K562 (cell line): ENCODE results near the gene ATMIN. TPM values are rescaled to one million over a fixed set of nuclear protein-coding genes. Genes with fewer than 3 reads are reported as not detected.

Source experiments
- ATAC-seq: fragments of 200-7000 bp; cut with Tn5 transposase; 3 replicates; pipeline ENCODE4 v1.9.1; 2020; ENCODE audit warnings: moderate library complexity
- BruUV-seq: library from RNA; stranded (reverse); fragments of 400-500 nt; replicated peaks from 2 replicates; lab custom pipeline; 2021; lab: Mats Ljungman, UMichigan
- CTCF ChIA-PET: fragments of 300-600 bp; formaldehyde crosslinking; extraction: SDS; loops from one replicate; lab custom pipeline; 2021; ENCODE audit warnings: low intra/inter-chr PET ratio; lab: Yijun Ruan, JAX
- POLR2A ChIA-PET: fragments of 300-600, 350-650 bp; sonication (Branson Sonifier 250); formaldehyde crosslinking; extraction: SDS; loops from one replicate; lab custom pipeline; 2021; ENCODE audit warnings: antibody characterized with exemption, inconsistent platforms; lab: Yijun Ruan, JAX
- DNase-seq, 4 experiments: peaks; one replicate each; pipeline versions ENCODE4 v3.0.0 to v3.0.0-alpha.2; 2011 to 2018; ENCODE audit warnings: low spot score in 3 of 4, mixed read lengths in 3 of 4; ENCODE audit errors: extremely low read depth in 1 of 4
- FAIRE-seq: peaks from 2 replicates; lab custom pipeline; 2011; peaks lifted over from hg19 to GRCh38; lab: Jason Lieb, UNC
- H2AFZ ChIP-seq: 2 replicates; pipeline ENCODE4 v1.6.0; 2011; ENCODE audit warnings: low read depth, low read length, control low read depth, inconsistent platforms
- H3K27ac ChIP-seq: fragments of 200-600 bp; 3 replicates; pipeline ENCODE4 v1.8.0; 2011; ENCODE audit warnings: low read depth, mild to moderate bottlenecking, control low read depth, inconsistent platforms, low read length, moderate library complexity, mixed read lengths; ENCODE audit errors: extremely low read depth
- H3K27me3 ChIP-seq, 2 experiments: fragments of 300-600 bp in 1 of 2; 2 replicates in 1 of 2; 3 replicates in 1 of 2; pipeline versions ENCODE4 v1.6.0 to v1.8.0; 2011; ENCODE audit warnings: inconsistent platforms in 2 of 2, low read length in 2 of 2, mild to moderate bottlenecking in 1 of 2, mixed read lengths in 1 of 2, moderate library complexity in 1 of 2; ENCODE audit not compliant: control insufficient read depth in 2 of 2, insufficient read depth in 2 of 2
- H3K36me3 ChIP-seq: fragments of 300-600 bp; 3 replicates; pipeline ENCODE4 v1.8.0; 2011; ENCODE audit warnings: mild to moderate bottlenecking, low read length, inconsistent platforms; ENCODE audit not compliant: control insufficient read depth, insufficient read depth
- H3K4me1 ChIP-seq, 2 experiments: fragments of 200-600 bp in 1 of 2; replicated peaks in 1 of 2; 2 replicates in 1 of 2; 3 replicates in 1 of 2; pipeline versions ENCODE4 v1.5.1 to v1.8.0; 2011; ENCODE audit warnings: inconsistent platforms in 2 of 2, low read length in 2 of 2, mild to moderate bottlenecking in 1 of 2, mixed read lengths in 1 of 2, moderate library complexity in 1 of 2; ENCODE audit not compliant: control insufficient read depth in 2 of 2, insufficient read depth in 2 of 2
- H3K4me2 ChIP-seq: 2 replicates; pipeline ENCODE4 v1.6.1; 2011; ENCODE audit warnings: low read length, control low read depth, inconsistent platforms, mixed read lengths; ENCODE audit not compliant: insufficient read depth
- H3K4me3 ChIP-seq: fragments of 200-600 bp; sonication (generic), shearing (Covaris generic); 2 replicates; pipeline ENCODE4 v1.5.1; 2016; ENCODE audit warnings: control low read depth, inconsistent platforms
- H3K79me2 ChIP-seq: fragments of 200-600 bp; 3 replicates; pipeline ENCODE4 v1.8.0; 2011; ENCODE audit warnings: low read length, inconsistent platforms; ENCODE audit not compliant: control insufficient read depth, insufficient read depth
- H3K9ac ChIP-seq, 2 experiments: 2 replicates each; pipeline versions ENCODE4 v1.6.0 to v1.6.1; 2011; ENCODE audit warnings: low read depth in 2 of 2, low read length in 2 of 2, control low read depth in 1 of 2, inconsistent platforms in 1 of 2, mild to moderate bottlenecking in 1 of 2, mixed read lengths in 1 of 2; ENCODE audit not compliant: insufficient read depth in 1 of 2
- H3K9me1 ChIP-seq: one replicate; pipeline ENCODE4 v1.6.0; 2011; ENCODE audit warnings: inconsistent platforms, mild to moderate bottlenecking, low read length, moderate library complexity; ENCODE audit not compliant: control insufficient read depth, insufficient read depth
- H3K9me3 ChIP-seq: replicated peaks from 2 replicates; pipeline ENCODE4 v1.5.1; 2011; ENCODE audit warnings: low read depth, low read length, inconsistent platforms; ENCODE audit not compliant: control insufficient read depth, insufficient read depth
- H4K20me1 ChIP-seq: replicated peaks from 2 replicates; pipeline ENCODE4 v1.6.1; 2011; ENCODE audit warnings: low read length, inconsistent platforms, mixed read lengths; ENCODE audit not compliant: control insufficient read depth, insufficient read depth
- CCNT2 ChIP-seq: IDR thresholded peaks from 2 replicates; pipeline ENCODE4 v1.6.1; 2011; ENCODE audit warnings: borderline replicate concordance, low read depth, mild to moderate bottlenecking, moderate library complexity, mixed read lengths, low read length; ENCODE audit not compliant: insufficient read length; ENCODE audit errors: extremely low read depth
- ELF4 ChIP-seq: fragments of 450-650 bp; formaldehyde crosslinking; IDR thresholded peaks from 2 replicates; pipeline ENCODE4 v1.4.0; 2022; ENCODE audit warnings: missing genetic modification characterization
- MNT ChIP-seq, 2 experiments: fragments of 450-650 bp; conservative IDR thresholded peaks; 2 replicates each; pipeline ENCODE4 v1.6.1; 2017; ENCODE audit warnings: mild to moderate bottlenecking in 2 of 2, moderate library complexity in 2 of 2
- NCOR1 ChIP-seq: fragments of 450-650 bp; IDR thresholded peaks from 2 replicates; pipeline ENCODE4 v1.6.1; 2016; ENCODE audit warnings: mild to moderate bottlenecking, moderate library complexity
- PKNOX1 ChIP-seq: fragments of 450-650 bp; IDR thresholded peaks from 2 replicates; pipeline ENCODE4 v1.6.1; 2016
- PRDM10 ChIP-seq: fragments of 450-650 bp; IDR thresholded peaks from 2 replicates; pipeline ENCODE4 v1.6.1; 2018; ENCODE audit not compliant: partially characterized antibody
- RFX1 ChIP-seq: fragments of 450-650 bp; IDR thresholded peaks from 2 replicates; pipeline ENCODE4 v1.6.1; 2016; ENCODE audit warnings: mild to moderate bottlenecking, moderate library complexity
- SAP30 ChIP-seq: fragments of 200-600 bp; sonication (generic); IDR thresholded peaks from 2 replicates; pipeline ENCODE4 v1.6.1; 2012; ENCODE audit warnings: borderline replicate concordance, low read depth, mild to moderate bottlenecking, moderate library complexity, low read length, control low read depth, inconsistent platforms; ENCODE audit not compliant: insufficient read depth, poor library complexity, severe bottlenecking
- TARDBP ChIP-seq: fragments of 450-650 bp; IDR thresholded peaks from 2 replicates; pipeline ENCODE4 v1.6.1; 2016
- WGBS: fragments of 100-300 bp; shearing (Covaris generic); methylation state at CpG from one replicate; pipeline ENCODE4 v1.1.6; 2016; ENCODE audit warnings: low coverage, mixed read lengths; ENCODE audit not compliant: insufficient coverage; ENCODE audit errors: missing lambda C conversion rate; 5-methylcytosine and 5-hydroxymethylcytosine counted together
- in situ Hi-C: fragments of 300-500 bp; cut with MboI; formaldehyde crosslinking; loops from 4 replicates; pipeline ENCODE4 v1.15.0; 2018; ENCODE audit warnings: inconsistent platforms, mixed read lengths
- intact Hi-C: fragments of 100-400 bp; cut with micrococcal nuclease; formaldehyde crosslinking; loops from 2 replicates; pipeline ENCODE4 v1.14.2; 2022
- polyA plus RNA-seq, 8 experiments: library from polyadenylated mRNA; depleted of rRNA in 4 of 8; stranded (reverse) in 5 of 8; unstranded in 3 of 8; fragments of >200 nt; fragmentation: Nextera tagmentation in 2 of 8; fragmentation: Illumina TruSeq in 1 of 8; extraction: Ambion mirVana in 2 of 8; extraction: Trizol in 1 of 8; gene quantifications; 2 replicates each; pipeline versions ENCODE4 v1.2.1 to v1.2.3, GENCODE V29; 2011 to 2014; ENCODE audit warnings: inconsistent platforms in 1 of 8, missing spikeins in 1 of 8
- total RNA-seq, 7 experiments: library from RNA; depleted of rRNA in 6 of 7; stranded (reverse); fragments of >200 nt in 6 of 7; fragmentation: Illumina TruSeq in 2 of 7; extraction: Trizol in 2 of 7; gene quantifications; 2 replicates each; pipeline versions ENCODE4 v1.2.1 to v1.2.3, GENCODE V29; 2011 to 2021; ENCODE audit warnings: low replicate concordance in 1 of 7

Gene ATMIN
- total and polyA plus RNA-seq, 9 of the 15 experiments (the other 6 are each of a cell fraction or from before 2014, with no cell fraction given): 6.7 to 40.9 (median 23.4) TPM

GRCh38 chr16:81066681-81067080 is 31.0 kb downstream of the ATMIN start:
- Histone ChIP-seq H3K4me1 (peaks cover 5% of the 10 kb centered on the region in 2 experiments; a peak in 3 of 5 replicates), H3K36me3 (no peaks in the 10 kb centered on the region), H3K9me1 (no peaks in the 10 kb centered on the region), H2AFZ (no peak overlapping the region), H3K9me3 (no peaks in the 10 kb centered on the region), H3K4me2 (no peak overlapping the region), H3K4me3 (no peak overlapping the region), H3K27me3 (no peaks in the 10 kb centered on the region), H3K27ac (no peak overlapping the region), H4K20me1 (no peaks in the 10 kb centered on the region), H3K79me2 (no peaks in the 10 kb centered on the region), H3K9ac (no peak overlapping the region)
- peak; percentile 68 for TF ChIP-seq RFX1
- no peak for TF ChIP-seq TARDBP
- ChIA-PET POLR2A (interaction anchor here (0.5 to 1.0 kb wide), 3 partner anchors 10 to 195 kb away, joined by 3 to 6 read pairs (median 3); partner anchors contain the start of gene C16orf46), CTCF (no interaction called here)
- no peak for FAIRE-seq
- intact Hi-C loops: no loop called here
- 57% methylated on average over 4 of the region's 4 CpGs for WGBS
- no peak for DNase-seq
- in situ Hi-C loops: no loop called here
- ATAC-seq: no peak
- BruUV-seq: no TSS peak

GRCh38 chr16:81067166-81067565 is 31.5 kb downstream of the ATMIN start:
- no peak overlapping the region for H3K4me3 ChIP-seq
- no peak overlapping the region for H2AFZ ChIP-seq
- no peaks in the 10 kb centered on the region for H3K9me3 ChIP-seq
- H3K9me1 ChIP-seq: no peaks in the 10 kb centered on the region
- FAIRE-seq (no peak), DNase-seq (no peak), ATAC-seq (no peak)
- WGBS: 22% methylated on average over 1 of the region's 1 CpG
- no TSS peak for BruUV-seq
- POLR2A ChIA-PET: interaction anchor here (0.5 to 1.0 kb wide), 3 partner anchors 9 to 194 kb away, joined by 3 to 6 read pairs (median 3); partner anchors contain the start of gene C16orf46
- no peaks in the 10 kb centered on the region for H3K79me2 ChIP-seq
- no peak overlapping the region for H3K27ac ChIP-seq
- no peak overlapping the region for H3K4me2 ChIP-seq
- H3K4me1 ChIP-seq: peaks cover 3 to 6% of the 10 kb centered on the region in 2 experiments; a peak in 3 of 5 replicates
- H3K9ac ChIP-seq: no peak overlapping the region
- H4K20me1 ChIP-seq: no peaks in the 10 kb centered on the region
- H3K36me3 ChIP-seq: no peaks in the 10 kb centered on the region
- CTCF ChIA-PET: no interaction called here
- in situ Hi-C loops: no loop called here
- intact Hi-C loops: no loop called here
- no peaks in the 10 kb centered on the region for H3K27me3 ChIP-seq
- TF ChIP-seq SAP30 (no peak), NCOR1 (no peak), MNT (conservative IDR thresholded peaks at IDR 0.05) (no peak), PKNOX1 (no peak), ELF4 (no peak), CCNT2 (no peak), PRDM10 (no peak)
